ENCODE data around the gene SND1. TPM values are rescaled to one million over a fixed set of nuclear protein-coding genes. Genes with fewer than 3 reads are reported as not detected.

The SND1 gene
- total RNA-seq, 4 donors from 2014 or later = 64.3 to 77.0 (median 70.4) TPM

DNA sequence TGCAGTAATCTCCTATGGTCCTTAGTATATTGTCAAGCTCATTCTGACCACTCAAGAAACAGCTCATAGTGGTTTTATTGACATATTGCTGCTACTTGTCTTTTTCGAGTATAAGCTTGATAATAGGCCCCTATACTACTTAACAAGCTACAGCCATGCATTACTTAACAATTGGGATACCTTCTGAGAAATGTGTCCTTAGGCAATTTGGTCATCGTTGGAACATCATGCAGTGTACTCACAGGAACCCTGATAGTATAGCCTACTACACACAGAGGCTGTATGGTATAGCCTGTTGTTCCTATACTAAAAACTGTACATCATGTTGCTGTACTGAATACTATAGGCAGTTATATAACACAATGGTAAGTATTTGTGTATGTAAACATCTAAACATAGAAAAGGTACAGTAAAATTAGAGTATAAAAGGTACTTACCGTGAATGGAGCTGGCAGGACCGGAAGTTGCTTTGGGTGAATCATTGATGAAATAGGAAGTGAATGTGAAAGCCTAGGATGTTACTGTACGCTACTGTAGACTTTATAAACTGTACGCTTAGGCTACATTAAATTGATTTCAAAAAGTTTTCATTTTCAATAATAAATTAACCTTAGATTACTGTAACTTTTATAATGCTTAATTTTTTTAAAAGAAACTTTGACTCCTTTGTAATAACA lies 218.4 kb downstream of the SND1 start:
- H3K4me1 ChIP-seq = peaks cover 0 to 7% (median 0%) of the 10 kb centered on the region in 4 donors
- TF ChIP-seq POLR2A (IDR thresholded peaks at IDR 0.05) (no peak), EP300 (IDR thresholded peaks at IDR 0.05; ENCODE audit: low read depth) (no peak)
- no peak overlapping the region for H3K27ac ChIP-seq
- no peaks in the 10 kb centered on the region for H3K36me3 ChIP-seq
- in situ Hi-C loops (cut with MboI; ENCODE audit: low pct_ligation_motif_present in 1 of 4, low pct_unique_long_range_greater_than_20kb in 1 of 4, low sequenced_read_pairs in 3 of 4) = no loop called here
- DNase-seq = no peak
- intact Hi-C loops (cut with DNase I; ENCODE audit: low total_unique reads) = no loop called here
- no peak overlapping the region for H3K4me3 ChIP-seq
- H3K27me3 ChIP-seq = no peaks in the 10 kb centered on the region
- H3K9me3 ChIP-seq = no peaks in the 10 kb centered on the region
- WGBS, 2 donors (ENCODE audit: low coverage in 1 of 2) = 72 to 85% methylated on average over 5 to 6 of the region's 6 CpGs

DNA sequence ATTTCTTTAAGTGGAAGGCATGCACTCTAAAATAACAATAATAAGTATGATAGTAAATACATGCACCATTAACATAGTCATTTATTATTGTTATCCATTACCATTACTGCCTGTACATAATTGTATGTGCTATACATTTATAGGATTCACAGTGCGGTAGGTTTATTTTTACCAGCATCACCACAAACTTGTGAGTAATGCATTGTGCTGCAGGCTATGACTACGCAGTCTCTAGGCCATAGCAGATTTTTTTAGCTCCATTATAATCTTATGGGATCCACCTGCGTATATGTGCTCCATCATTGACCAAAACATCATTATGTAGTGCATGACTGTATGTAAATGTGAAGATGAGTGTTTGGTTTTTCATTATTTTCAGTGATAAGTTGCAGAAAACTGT lies 219.2 kb downstream of the SND1 start:
- H3K27ac ChIP-seq = no peak overlapping the region
- H3K4me1 ChIP-seq = peaks cover 0 to 3% (median 0%) of the 10 kb centered on the region in 4 donors
- H3K4me3 ChIP-seq = no peak overlapping the region
- no peaks in the 10 kb centered on the region for H3K36me3 ChIP-seq
- TF ChIP-seq POLR2AphosphoS5 (IDR thresholded peaks at IDR 0.05) (no peak), EP300 (IDR thresholded peaks at IDR 0.05; ENCODE audit: low read depth) (no peak), POLR2A (IDR thresholded peaks at IDR 0.05) (no peak)
- TF ChIP-seq, protein P1, sequence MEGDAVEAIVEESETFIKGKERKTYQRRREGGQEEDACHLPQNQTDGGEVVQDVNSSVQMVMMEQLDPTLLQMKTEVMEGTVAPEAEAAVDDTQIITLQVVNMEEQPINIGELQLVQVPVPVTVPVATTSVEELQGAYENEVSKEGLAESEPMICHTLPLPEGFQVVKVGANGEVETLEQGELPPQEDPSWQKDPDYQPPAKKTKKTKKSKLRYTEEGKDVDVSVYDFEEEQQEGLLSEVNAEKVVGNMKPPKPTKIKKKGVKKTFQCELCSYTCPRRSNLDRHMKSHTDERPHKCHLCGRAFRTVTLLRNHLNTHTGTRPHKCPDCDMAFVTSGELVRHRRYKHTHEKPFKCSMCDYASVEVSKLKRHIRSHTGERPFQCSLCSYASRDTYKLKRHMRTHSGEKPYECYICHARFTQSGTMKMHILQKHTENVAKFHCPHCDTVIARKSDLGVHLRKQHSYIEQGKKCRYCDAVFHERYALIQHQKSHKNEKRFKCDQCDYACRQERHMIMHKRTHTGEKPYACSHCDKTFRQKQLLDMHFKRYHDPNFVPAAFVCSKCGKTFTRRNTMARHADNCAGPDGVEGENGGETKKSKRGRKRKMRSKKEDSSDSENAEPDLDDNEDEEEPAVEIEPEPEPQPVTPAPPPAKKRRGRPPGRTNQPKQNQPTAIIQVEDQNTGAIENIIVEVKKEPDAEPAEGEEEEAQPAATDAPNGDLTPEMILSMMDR (IDR thresholded peaks at IDR 0.05) = no peak
- H3K27me3 ChIP-seq = no peaks in the 10 kb centered on the region
- intact Hi-C loops (cut with DNase I; ENCODE audit: low total_unique reads) = no loop called here
- no peaks in the 10 kb centered on the region for H3K9me3 ChIP-seq
- 98 to 100% methylated on average over 3 of the region's 3 CpGs for WGBS, 2 donors (ENCODE audit: low coverage in 1 of 2)
- in situ Hi-C loops (cut with MboI; ENCODE audit: low pct_ligation_motif_present in 1 of 4, low pct_unique_long_range_greater_than_20kb in 1 of 4, low sequenced_read_pairs in 3 of 4) = no loop called here
- DNase-seq = no peak

DNA sequence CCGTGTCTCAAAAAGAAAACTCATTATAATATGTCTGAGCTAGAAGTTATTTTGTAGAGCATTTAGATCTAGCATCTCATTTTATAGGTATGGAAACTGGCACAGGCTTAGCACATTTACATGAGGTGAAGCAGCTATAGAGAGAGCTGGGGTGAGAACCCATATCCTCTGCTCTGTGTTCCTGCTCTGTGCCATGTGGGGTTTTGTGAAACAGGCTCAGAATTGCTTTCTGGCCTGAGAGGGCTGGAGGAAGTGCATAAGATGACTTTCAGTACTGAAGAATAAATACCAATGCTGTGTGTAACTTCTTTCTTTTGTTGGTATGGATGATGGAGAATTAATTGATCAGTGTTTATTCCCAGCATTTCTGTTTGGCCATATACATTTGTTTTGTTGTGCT lies 220.1 kb downstream of the SND1 start:
- TF ChIP-seq POLR2A (IDR thresholded peaks at IDR 0.05) (no peak), EP300 (IDR thresholded peaks at IDR 0.05; ENCODE audit: low read depth) (no peak), POLR2AphosphoS5 (IDR thresholded peaks at IDR 0.05) (no peak)
- TF ChIP-seq, protein P1 (IDR thresholded peaks at IDR 0.05) = no peak
- 100% methylated on average over 1 of the region's 1 CpG; no CpG with 5 or more reads in 1 of the 2 donors for WGBS, 2 donors (ENCODE audit: low coverage in 1 of 2)
- no peaks in the 10 kb centered on the region for H3K27me3 ChIP-seq

DNA sequence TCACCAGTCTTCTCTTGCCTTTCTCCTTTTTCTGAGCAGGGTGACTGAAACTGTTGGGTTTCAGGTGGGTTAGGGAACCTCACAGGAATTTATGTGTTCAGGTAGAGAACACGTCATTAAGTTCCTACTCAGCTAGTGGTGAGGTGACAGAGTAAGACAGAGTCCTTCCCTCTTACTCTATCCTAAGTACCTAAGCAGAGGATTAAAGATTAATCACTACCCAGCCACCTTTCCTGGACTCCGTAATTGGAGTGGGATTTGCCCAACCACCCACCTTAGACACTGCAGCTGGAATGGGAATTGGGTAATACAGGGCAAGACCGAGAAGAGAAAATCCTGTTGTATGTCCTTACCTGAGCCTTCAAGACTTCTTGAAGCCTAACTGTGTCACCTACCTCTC lies 221.2 kb downstream of the SND1 start:
- intact Hi-C loops (cut with DNase I; ENCODE audit: low total_unique reads) (no loop called here), in situ Hi-C loops (cut with MboI; ENCODE audit: low pct_ligation_motif_present in 1 of 4, low pct_unique_long_range_greater_than_20kb in 1 of 4, low sequenced_read_pairs in 3 of 4) (no loop called here)
- Histone ChIP-seq H3K36me3 (no peaks in the 10 kb centered on the region), H3K9me3 (no peaks in the 10 kb centered on the region), H3K27ac (no peak overlapping the region), H3K27me3 (no peaks in the 10 kb centered on the region), H3K4me3 (no peak overlapping the region), H3K4me1 (peaks cover 0 to 3% (median 0%) of the 10 kb centered on the region in 4 donors)
- TF ChIP-seq POLR2AphosphoS5 (IDR thresholded peaks at IDR 0.05) (no peak), EP300 (IDR thresholded peaks at IDR 0.05; ENCODE audit: low read depth) (no peak), POLR2A (IDR thresholded peaks at IDR 0.05) (no peak)
- TF ChIP-seq, protein P1 (IDR thresholded peaks at IDR 0.05) = no peak
- no peak for DNase-seq
- WGBS, 2 donors (ENCODE audit: low coverage in 1 of 2) = 96 to 100% methylated on average over 2 to 3 of the region's 3 CpGs

More for the DNA sequence above, 220.1 kb downstream of the SND1 start:
- Histone ChIP-seq H3K4me1 (peaks cover 0 to 3% (median 0%) of the 10 kb centered on the region in 4 donors), H3K9me3 (no peaks in the 10 kb centered on the region), H3K36me3 (no peaks in the 10 kb centered on the region), H3K27ac (no peak overlapping the region), H3K4me3 (no peak overlapping the region)
- no peak for DNase-seq
- intact Hi-C loops (cut with DNase I; ENCODE audit: low total_unique reads) (no loop called here), in situ Hi-C loops (cut with MboI; ENCODE audit: low pct_ligation_motif_present in 1 of 4, low pct_unique_long_range_greater_than_20kb in 1 of 4, low sequenced_read_pairs in 3 of 4) (no loop called here)

All from transverse colon (tissue), 4 donors.